Endothelial cell of umbilical vein (primary cell): ENCODE measurements around the gene PALD1. TPM values are rescaled to one million over a fixed set of nuclear protein-coding genes. Genes with fewer than 3 reads are reported as not detected.

Experiments used
- BruUV-seq: library from RNA; stranded (reverse); fragments of 400-500 nt; replicated peaks from 2 replicates; lab custom pipeline; 2021; lab: Mats Ljungman, UMichigan
- CTCF ChIA-PET: fragments of 300-600, 350-600 bp; sonication (Branson Sonifier 250); formaldehyde crosslinking; loops from one replicate; lab custom pipeline; 2021; ENCODE audit warnings: antibody characterized with exemption, inconsistent platforms; lab: Charles Lee
- POLR2A ChIA-PET: fragments of 300-600, 350-600 bp; sonication (Branson Sonifier 250); formaldehyde crosslinking; loops from one replicate; lab custom pipeline; 2021; ENCODE audit warnings: antibody characterized with exemption, inconsistent platforms; lab: Charles Lee
- DNase-seq: peaks from one replicate; pipeline ENCODE4 v3.0.0-alpha.2; 2011; ENCODE audit warnings: low read depth, low spot score
- FAIRE-seq: peaks from 2 replicates; lab custom pipeline; 2011; peaks lifted over from hg19 to GRCh38; lab: Jason Lieb, UNC
- H2AFZ ChIP-seq: 2 replicates; pipeline ENCODE4 v1.6.0; 2012; ENCODE audit warnings: low read depth, low read length, control low read depth, inconsistent platforms
- H3K27ac ChIP-seq: 2 replicates; pipeline ENCODE4 v1.5.1; 2011; ENCODE audit warnings: low read depth, mild to moderate bottlenecking, control low read depth, low read length, moderate library complexity; ENCODE audit not compliant: insufficient read depth
- H3K27me3 ChIP-seq, 2 experiments: 2 replicates each; pipeline versions ENCODE4 v1.6.0 to v1.6.1; 2011; ENCODE audit warnings: low read length in 2 of 2, mixed read lengths in 1 of 2; ENCODE audit not compliant: control insufficient read depth in 2 of 2, insufficient read depth in 2 of 2
- H3K36me3 ChIP-seq, 2 experiments: 2 replicates in 1 of 2; 3 replicates in 1 of 2; pipeline ENCODE4 v1.5.1; 2011; ENCODE audit warnings: low read length in 2 of 2, mild to moderate bottlenecking in 1 of 2, moderate library complexity in 1 of 2; ENCODE audit not compliant: control insufficient read depth in 2 of 2, insufficient read depth in 2 of 2; ENCODE audit errors: extremely low read depth in 1 of 2
- H3K4me1 ChIP-seq: 3 replicates; pipeline ENCODE4 v1.5.1; 2011; ENCODE audit warnings: mild to moderate bottlenecking, low read length; ENCODE audit not compliant: control insufficient read depth, insufficient read depth; ENCODE audit errors: extremely low read depth
- H3K4me2 ChIP-seq: 2 replicates; pipeline ENCODE4 v1.6.1; 2011; ENCODE audit warnings: low read length, control low read depth, mixed read lengths; ENCODE audit not compliant: insufficient read depth
- H3K4me3 ChIP-seq, 3 experiments: fragments of 200-600 bp in 1 of 3; sonication (generic), shearing (Covaris generic) in 1 of 3; replicated peaks in 1 of 3; 2 replicates each; pipeline ENCODE4 v1.5.1; 2011 to 2016; ENCODE audit warnings: control low read depth in 3 of 3, low read length in 3 of 3, mild to moderate bottlenecking in 2 of 3, inconsistent platforms in 1 of 3, low read depth in 1 of 3, moderate library complexity in 1 of 3; ENCODE audit not compliant: insufficient read depth in 1 of 3
- H3K79me2 ChIP-seq: 2 replicates; pipeline ENCODE4 v1.6.0; 2012; ENCODE audit warnings: low read length, inconsistent platforms; ENCODE audit not compliant: control insufficient read depth, insufficient read depth
- H3K9ac ChIP-seq: replicated peaks from 2 replicates; pipeline ENCODE3; 2011; ENCODE audit warnings: low read length, control low read depth; ENCODE audit not compliant: insufficient read depth; ENCODE audit errors: extremely low read depth
- H3K9me1 ChIP-seq: replicated peaks from 3 replicates; pipeline ENCODE4 v1.6.0; 2011; ENCODE audit warnings: mild to moderate bottlenecking, low read length; ENCODE audit not compliant: control insufficient read depth, insufficient read depth; ENCODE audit errors: extremely low read depth
- H3K9me3 ChIP-seq: replicated peaks from 2 replicates; pipeline ENCODE4 v1.5.1; 2012; ENCODE audit warnings: low read length, inconsistent platforms; ENCODE audit not compliant: control insufficient read depth, insufficient read depth
- H4K20me1 ChIP-seq: replicated peaks from 2 replicates; pipeline ENCODE3; 2011; ENCODE audit warnings: mild to moderate bottlenecking, low read length; ENCODE audit not compliant: control insufficient read depth, insufficient read depth; ENCODE audit errors: extremely low read depth
- CTCF ChIP-seq, 2 donors: IDR thresholded peaks; 1 replicate in 1 of 2; 2 replicates in 1 of 2; pipeline ENCODE4 v1.5.1; 2011; ENCODE audit warnings: low read length in 2 of 2, mild to moderate bottlenecking in 2 of 2, moderate library complexity in 2 of 2, control low read depth in 1 of 2, inconsistent platforms in 1 of 2, low read depth in 1 of 2; ENCODE audit not compliant: insufficient read depth in 1 of 2; ENCODE audit errors: extremely low read depth in 1 of 2
- EZH2 ChIP-seq: IDR thresholded peaks from 2 replicates; pipeline ENCODE4 v1.6.1; 2012; ENCODE audit warnings: borderline replicate concordance, low read depth, mild to moderate bottlenecking, moderate library complexity, low read length, inconsistent platforms; ENCODE audit not compliant: severe bottlenecking
- FOS ChIP-seq: IDR thresholded peaks from 2 replicates; pipeline ENCODE4 v1.6.1; 2011; ENCODE audit warnings: mild to moderate bottlenecking, low read length, moderate library complexity, borderline replicate concordance; ENCODE audit not compliant: insufficient read depth
- GATA2 ChIP-seq: IDR thresholded peaks from 2 replicates; pipeline ENCODE4 v1.7.0; 2011; ENCODE audit warnings: low read depth, mild to moderate bottlenecking, moderate library complexity, mixed read lengths, low read length; ENCODE audit not compliant: insufficient read length, insufficient read depth
- JUN ChIP-seq: IDR thresholded peaks from 2 replicates; pipeline ENCODE4 v1.6.1; 2011; ENCODE audit warnings: borderline replicate concordance, low read depth; ENCODE audit not compliant: insufficient read length, insufficient read depth
- MYC ChIP-seq: IDR thresholded peaks from one replicate; pipeline ENCODE4 v1.6.1; 2011; ENCODE audit warnings: mild to moderate bottlenecking, low read depth, low read length
- POLR2A ChIP-seq: IDR thresholded peaks from 2 replicates; pipeline ENCODE4 v1.6.1; 2012; ENCODE audit warnings: low read depth, mild to moderate bottlenecking, control low read depth, low read length
- POLR2AphosphoS5 ChIP-seq: IDR thresholded peaks from 2 replicates; pipeline ENCODE4 v1.6.1; 2012; ENCODE audit warnings: low read depth, mild to moderate bottlenecking, control low read depth, low read length, moderate library complexity; ENCODE audit not compliant: insufficient read depth
- dilution Hi-C: fragments of 300-500 bp; cut with MboI; formaldehyde crosslinking; loops from one replicate; pipeline ENCODE4 v1.15.0; 2019; ENCODE audit warnings: low sequenced_read_pairs; ENCODE audit not compliant: extremely low pct_ligation_motif_present
- intact Hi-C: fragments of 100-400 bp; cut with micrococcal nuclease; formaldehyde crosslinking; loops from one replicate; pipeline ENCODE4 v1.10.0; 2022
- polyA plus RNA-seq, 4 experiments: library from polyadenylated mRNA; depleted of rRNA in 3 of 4; stranded (reverse) in 3 of 4; unstranded in 1 of 4; fragments of >200 nt; gene quantifications; 2 replicates each; pipeline versions ENCODE4 v1.2.1 to v1.2.3, GENCODE V29; 2011 to 2012; ENCODE audit warnings: missing spikeins in 1 of 4
- total RNA-seq: library from RNA; stranded (reverse); gene quantifications from 2 replicates; pipeline ENCODE4 v1.2.3, GENCODE V29; 2021
- TF ChIP-seq, protein P1 (sequence below): IDR thresholded peaks from 2 replicates; pipeline ENCODE4 v1.6.1; 2011; ENCODE audit not compliant: insufficient read depth, insufficient read length

Gene PALD1
- total and polyA plus RNA-seq, 2 donors (not counting 3 experiments of a cell fraction or from before 2014, with no cell fraction given), result 16.6 to 73.3 TPM

GRCh38 chr10:70530315-70530714 lies 51.7 kb downstream of the PALD1 start:
- intact Hi-C loops, result no loop called here

More at GRCh38 chr10:70530315-70530714, 51.7 kb downstream of the PALD1 start:
- Histone ChIP-seq H3K27me3 (no peaks in the 10 kb centered on the region), H3K4me3 (no peak overlapping the region), H3K9me1 (no peaks in the 10 kb centered on the region), H3K27ac (no peak overlapping the region), H3K79me2 (no peaks in the 10 kb centered on the region), H3K36me3 (peaks cover 0 to 3% of the 10 kb centered on the region in 2 experiments), H4K20me1 (no peaks in the 10 kb centered on the region), H3K9me3 (no peaks in the 10 kb centered on the region), H3K4me2 (no peak overlapping the region), H3K4me1 (peaks cover 3% of the 10 kb centered on the region), H3K9ac (no peak overlapping the region), H2AFZ (no peak overlapping the region)
- ChIA-PET CTCF (interaction anchor here (1.3 to 2.3 kb wide), 4 partner anchors 10 to 69 kb away, joined by 4 to 13 read pairs (median 8); no protein-coding TSS in a partner anchor), POLR2A (no interaction called here)
- DNase-seq (no peak), FAIRE-seq (no peak)
- BruUV-seq, result no TSS peak
- dilution Hi-C loops, result no loop called here
- TF ChIP-seq FOS (no peak), CTCF (IDR thresholded peaks at IDR 0.05; ENCODE audit: extremely low read depth in 1 of 2, insufficient read depth in 1 of 2, low read depth in 1 of 2, low read length in 2 of 2) (no peak), POLR2A (no peak), JUN (no peak), POLR2AphosphoS5 (no peak), GATA2 (no peak), EZH2 (no peak), MYC (no peak)
- TF ChIP-seq, protein P1, sequence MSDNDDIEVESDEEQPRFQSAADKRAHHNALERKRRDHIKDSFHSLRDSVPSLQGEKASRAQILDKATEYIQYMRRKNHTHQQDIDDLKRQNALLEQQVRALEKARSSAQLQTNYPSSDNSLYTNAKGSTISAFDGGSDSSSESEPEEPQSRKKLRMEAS, result no peak
